K562 (cell line): ENCODE measurements around the gene ST6GAL1. TPM values are rescaled to one million over a fixed set of nuclear protein-coding genes. Genes with fewer than 3 reads are reported as not detected.

Experiments
- ARID3B ChIP-seq: fragments of 250-450 bp; sonication (Bioruptor Pico); IDR thresholded peaks from 2 replicates; pipeline ENCODE4 v1.4.0; 2020; ENCODE audit warnings: borderline replicate concordance
- CAMTA2 ChIP-seq: fragments of 250-450 bp; sonication (Bioruptor Pico); conservative IDR thresholded peaks from 2 replicates; pipeline ENCODE4 v1.5.1; 2022
- CBFA2T3 ChIP-seq: fragments of 450-650 bp; IDR thresholded peaks from 2 replicates; pipeline ENCODE4 v1.6.1; 2017
- DIDO1 ChIP-seq: fragments of 450-650 bp; IDR thresholded peaks from 2 replicates; pipeline ENCODE4 v1.6.1; 2016; ENCODE audit warnings: low read depth, missing biosample characterization, missing genetic modification characterization
- GABPB1 ChIP-seq: sonication (generic); formaldehyde crosslinking; IDR thresholded peaks from 2 replicates; pipeline ENCODE4 v1.8.0; 2022; ENCODE audit warnings: mild to moderate bottlenecking, missing genetic modification reagents
- GATA2 ChIP-seq: sonication (generic); formaldehyde crosslinking; IDR thresholded peaks from 2 replicates; pipeline ENCODE4 v1.4.0; 2020; ENCODE audit warnings: mild to moderate bottlenecking, missing genetic modification reagents
- KAT8 ChIP-seq: fragments of 450-650 bp; IDR thresholded peaks from 2 replicates; pipeline ENCODE4 v1.6.1; 2016; ENCODE audit warnings: low read depth, mild to moderate bottlenecking
- MXI1 ChIP-seq: IDR thresholded peaks from 2 replicates; pipeline ENCODE4 v1.6.1; 2011; ENCODE audit warnings: low read depth, mild to moderate bottlenecking, improper control_type of control experiment, low read length
- NFATC3 ChIP-seq: fragments of 450-650 bp; IDR thresholded peaks from 2 replicates; pipeline ENCODE4 v1.6.1; 2017; ENCODE audit warnings: mild to moderate bottlenecking
- RBM15 ChIP-seq: fragments of 200-400 bp; formaldehyde crosslinking; IDR thresholded peaks from 2 replicates; pipeline ENCODE4 v1.6.1; 2018; ENCODE audit warnings: mild to moderate bottlenecking, low read length, moderate library complexity; ENCODE audit not compliant: insufficient read depth
- RFX7 ChIP-seq: fragments of 250-450 bp; sonication (Bioruptor Pico); IDR thresholded peaks from 2 replicates; pipeline ENCODE4 v1.5.1; 2021; ENCODE audit warnings: mild to moderate bottlenecking
- TBP ChIP-seq: optimal IDR thresholded peaks from 2 replicates; pipeline ENCODE3; 2011; ENCODE audit warnings: low read depth, low read length, improper control_type of control experiment
- ZBTB26 ChIP-seq: fragments of 450-650 bp; formaldehyde crosslinking; IDR thresholded peaks from 2 replicates; pipeline ENCODE4 v1.4.0; 2022; ENCODE audit warnings: missing genetic modification characterization
- ZBTB40 ChIP-seq, 2 experiments: fragments of 450-650 bp in 1 of 2; sonication (generic) in 1 of 2; formaldehyde crosslinking in 1 of 2; IDR thresholded peaks; 2 replicates each; pipeline versions ENCODE4 v1.7.1 to v1.9.0; 2016 to 2022; ENCODE audit warnings: inconsistent platforms in 1 of 2, mild to moderate bottlenecking in 1 of 2, missing genetic modification reagents in 1 of 2
- ZKSCAN1 ChIP-seq: fragments of 150-350 bp; IDR thresholded peaks from 2 replicates; pipeline ENCODE4 v1.6.1; 2016; ENCODE audit warnings: low read depth, low read length
- polyA plus RNA-seq, 8 experiments: library from polyadenylated mRNA; depleted of rRNA in 4 of 8; stranded (reverse) in 5 of 8; unstranded in 3 of 8; fragments of >200 nt; fragmentation: Nextera tagmentation in 2 of 8; fragmentation: Illumina TruSeq in 1 of 8; extraction: Ambion mirVana in 2 of 8; extraction: Trizol in 1 of 8; gene quantifications; 2 replicates each; pipeline versions ENCODE4 v1.2.1 to v1.2.3, GENCODE V29; 2011 to 2014; ENCODE audit warnings: inconsistent platforms in 1 of 8, missing spikeins in 1 of 8
- total RNA-seq, 7 experiments: library from RNA; depleted of rRNA in 6 of 7; stranded (reverse); fragments of >200 nt in 6 of 7; fragmentation: Illumina TruSeq in 2 of 7; extraction: Trizol in 2 of 7; gene quantifications; 2 replicates each; pipeline versions ENCODE4 v1.2.1 to v1.2.3, GENCODE V29; 2011 to 2021; ENCODE audit warnings: low replicate concordance in 1 of 7

Gene ST6GAL1
- total and polyA plus RNA-seq, 9 of the 15 experiments (the other 6 are each of a cell fraction or from before 2014, with no cell fraction given): 31.9 to 145 (median 71.0) TPM

- TF ChIP-seq ZBTB26 (CRISPR knock-in tag): 0 out of 2 replicates have a peak, but pooled peaks have one; percentile 19
- TF ChIP-seq MXI1: no peak
- TF ChIP-seq DIDO1: no peak
- TF ChIP-seq RFX7 (CRISPR knock-in tag): no peak
- TF ChIP-seq CAMTA2 (CRISPR knock-in tag): no peak
- no peak for TF ChIP-seq RBM15
- TF ChIP-seq GABPB1 (CRISPR knock-in tag): no peak
- peak; percentile 55; the same call in 1 of the 2 replicates for TF ChIP-seq GATA2 (CRISPR knock-in tag)
- TF ChIP-seq CBFA2T3: peak; percentile 88
- TF ChIP-seq ZBTB40 (IDR thresholded peaks at IDR 0.05): no peak
- no peak for TF ChIP-seq ZBTB40 (CRISPR knock-in tag; IDR thresholded peaks at IDR 0.05)
- TF ChIP-seq ZKSCAN1: no peak
- TF ChIP-seq TBP: no peak
- TF ChIP-seq ARID3B (CRISPR knock-in tag): no peak
- no peak for TF ChIP-seq NFATC3
- no peak for TF ChIP-seq KAT8
Observed at GRCh38 chr3:186938716-186939115, 8.4 kb downstream of the ST6GAL1 start (continued).
